Stimulated activated CD4-positive, alpha-beta T cell treated with anti-CD3 and anti-CD28 coated beads, Interleukin-4, amount 100 ng/mL, for 48 hours (primary cell): Measurements from ENCODE around the gene NPHP4.

Source experiments
- DNase-seq, 2 donors: peaks; one replicate each; pipeline ENCODE4 v3.0.0-alpha.2; 2020; ENCODE audit warnings: low read depth in 2 of 2

NPHP4 gene

DNA sequence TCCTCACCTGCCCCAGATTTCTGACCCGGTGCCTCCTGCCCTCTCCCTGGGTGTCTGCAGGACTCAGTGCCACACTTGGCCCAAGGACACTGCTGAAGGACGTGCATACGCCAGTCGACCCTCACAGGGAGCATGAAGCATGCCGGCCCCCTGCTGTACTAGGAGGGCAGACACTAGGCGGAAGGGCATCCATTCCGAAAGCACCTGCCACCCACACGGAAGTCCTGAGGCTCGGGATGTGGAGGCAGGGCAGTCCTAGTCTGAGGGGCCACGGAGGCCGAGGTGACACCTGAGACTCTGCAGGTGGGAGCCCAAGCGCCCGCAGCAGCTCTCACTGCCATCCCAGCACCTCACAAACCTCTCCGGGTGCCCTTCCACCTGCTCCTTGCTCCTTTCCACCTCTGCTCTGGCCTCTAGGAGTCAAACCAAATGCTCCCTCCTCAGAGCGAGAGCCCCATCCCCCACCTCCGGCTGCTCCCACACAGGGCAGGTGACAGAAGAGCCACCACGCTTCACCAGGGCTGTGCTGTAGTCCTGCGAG, 2.4 kb downstream of the NPHP4 start:
- DNase-seq: no peak

- no peak for DNase-seq
Measured at GRCh38 chr1:5989286-5989605, 3.0 kb downstream of the NPHP4 start.

DNA sequence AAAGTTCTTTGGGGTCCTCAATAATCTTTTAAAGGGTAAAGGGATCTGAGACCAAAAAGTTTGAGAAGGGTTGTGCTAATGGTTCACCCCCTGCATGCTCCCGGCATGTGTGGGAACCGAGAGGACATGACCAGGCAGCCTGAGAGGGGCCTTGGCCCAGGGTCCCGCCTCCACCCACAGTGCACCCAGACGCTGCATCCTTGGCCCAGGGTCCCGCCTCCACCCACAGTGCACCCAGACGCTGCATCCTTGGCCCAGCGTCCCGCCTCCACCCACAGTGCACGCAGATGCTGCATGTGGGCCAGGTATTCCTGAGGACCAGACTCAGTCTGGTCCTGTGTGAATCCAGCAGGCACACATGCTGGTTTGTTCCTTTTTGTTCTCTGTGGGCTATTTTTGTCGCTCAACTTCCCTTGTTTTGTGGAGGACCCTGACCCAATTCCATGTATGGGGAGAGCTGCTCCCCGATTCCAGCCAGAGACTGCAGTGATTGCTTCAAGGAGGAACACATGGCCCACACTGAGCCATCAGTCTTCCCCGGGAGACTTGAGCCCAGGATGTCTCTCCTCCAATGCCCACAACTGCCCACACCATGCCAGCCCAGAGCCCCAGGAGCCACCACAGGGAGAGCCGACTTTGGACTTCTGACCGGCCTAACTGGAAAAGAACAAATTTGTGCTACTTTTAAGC, 3.5 kb downstream of the NPHP4 start:
- no peak for DNase-seq

GRCh38 chr1:5986018-5986417, 6.2 kb downstream of the NPHP4 start:
- no peak for DNase-seq

- no peak for DNase-seq
Measured at GRCh38 chr1:5985250-5985649, 7.0 kb downstream of the NPHP4 start.

DNA sequence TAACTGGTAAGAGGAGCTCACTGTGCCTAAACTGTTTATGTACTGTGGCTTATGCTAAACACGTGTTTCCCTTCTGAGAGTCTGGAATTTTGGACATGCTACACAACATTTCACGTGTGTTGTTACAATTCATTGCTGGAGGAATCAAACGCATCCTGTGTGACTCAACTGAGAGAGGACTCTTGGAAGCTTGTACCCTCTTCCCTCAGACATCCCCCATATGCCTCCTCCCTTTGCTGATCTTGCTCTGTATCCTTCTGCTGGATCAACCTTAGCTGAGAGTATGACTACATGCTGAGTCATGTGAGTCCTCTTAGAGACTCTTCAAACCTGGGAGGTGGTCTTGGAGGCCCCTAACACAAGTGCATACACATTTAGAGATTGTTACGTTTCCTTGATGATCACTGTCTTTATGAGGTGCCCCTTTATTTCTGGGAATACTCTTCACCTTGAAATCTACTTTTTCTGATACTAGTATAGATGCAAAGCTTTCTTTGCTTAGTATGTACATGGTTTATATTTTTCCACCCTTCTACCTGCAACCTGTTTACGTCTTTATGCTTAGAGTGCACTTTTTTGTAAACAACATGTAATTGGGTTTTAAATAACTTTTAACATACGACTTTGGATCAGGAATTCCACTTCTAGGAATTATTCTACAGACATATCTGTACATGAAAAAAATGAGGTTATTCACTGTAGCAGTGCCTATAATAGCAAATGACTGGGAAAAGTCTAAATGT, 8.7 kb downstream of the NPHP4 start:
- no peak for DNase-seq

DNA sequence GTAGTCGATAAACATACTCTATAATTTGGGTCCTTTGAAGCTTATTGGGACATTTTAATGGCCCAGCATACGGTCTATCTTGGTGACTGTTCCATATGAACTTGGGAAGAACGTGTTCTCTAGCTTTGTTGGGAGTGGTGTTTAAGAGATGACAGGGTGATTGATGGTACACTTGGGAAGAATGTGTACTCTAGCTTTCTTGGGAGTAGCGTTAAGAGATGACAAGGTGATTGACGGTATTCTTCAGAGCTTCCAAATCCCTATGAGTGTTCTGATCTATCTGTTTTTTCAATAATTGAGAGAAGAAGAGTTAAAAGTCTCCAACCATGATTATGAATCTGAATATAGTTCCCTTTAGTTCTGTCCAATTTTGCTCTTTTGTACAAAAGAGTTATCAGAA, 9.4 kb downstream of the NPHP4 start:
- DNase-seq: no peak

GRCh38 chr1:5982276-5982675, 9.9 kb downstream of the NPHP4 start:
- no peak for DNase-seq

DNA sequence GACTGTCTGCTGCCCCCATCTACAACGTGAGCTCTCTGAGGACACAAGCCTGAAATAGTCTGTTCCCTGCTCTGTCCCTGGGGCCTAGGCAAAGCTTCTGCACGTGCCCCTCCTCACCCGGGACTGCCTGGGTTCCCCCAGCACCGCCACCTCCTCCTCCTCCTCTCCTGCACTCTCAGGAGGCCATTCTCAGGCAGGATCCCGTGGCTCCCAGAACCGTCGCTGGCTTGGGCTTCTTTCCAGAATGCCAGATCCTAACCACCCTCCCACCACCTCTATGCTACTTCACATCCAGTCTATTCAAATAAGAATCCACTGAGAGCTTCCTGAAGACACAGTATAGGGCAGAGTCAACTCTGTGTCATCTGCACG, 11.2 kb downstream of the NPHP4 start:
- no peak for DNase-seq

DNA sequence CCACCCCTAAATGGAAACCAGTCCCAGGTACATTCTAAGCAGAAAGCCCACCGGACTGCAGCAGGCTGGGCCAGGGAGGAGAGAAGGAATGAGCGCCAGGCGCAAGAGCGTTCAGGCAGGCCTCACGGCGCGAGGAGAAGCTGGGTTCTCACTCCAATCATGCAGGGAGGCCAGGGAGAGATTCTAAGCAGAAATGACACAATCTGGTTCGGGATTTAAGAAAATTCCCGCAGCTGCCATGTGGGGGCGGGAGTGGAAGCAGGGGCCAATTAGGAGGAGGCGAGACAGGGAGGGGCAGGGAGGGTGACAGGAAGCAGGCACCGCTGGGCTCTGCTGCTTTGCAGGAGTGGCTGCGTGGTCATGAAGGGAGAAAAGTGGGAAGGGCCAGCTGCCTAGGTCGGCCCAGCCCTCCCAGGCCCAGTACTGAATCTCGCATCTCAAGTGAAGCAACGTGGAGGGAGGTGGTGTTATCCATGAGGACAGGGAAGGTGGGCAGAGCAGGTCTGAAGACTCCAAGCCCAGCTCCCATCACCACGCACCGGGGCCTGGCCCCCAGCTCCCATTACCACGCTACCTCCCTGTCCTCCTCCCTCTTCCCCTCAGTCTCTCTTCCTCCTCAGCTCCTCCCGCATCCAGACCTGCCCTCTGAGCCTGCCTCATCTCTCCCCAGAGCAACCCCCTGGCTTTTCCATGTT, 11.8 kb downstream of the NPHP4 start:
- DNase-seq: no peak

- DNase-seq: no peak
Measured at GRCh38 chr1:5979536-5980313, 12.5 kb downstream of the NPHP4 start.

DNA sequence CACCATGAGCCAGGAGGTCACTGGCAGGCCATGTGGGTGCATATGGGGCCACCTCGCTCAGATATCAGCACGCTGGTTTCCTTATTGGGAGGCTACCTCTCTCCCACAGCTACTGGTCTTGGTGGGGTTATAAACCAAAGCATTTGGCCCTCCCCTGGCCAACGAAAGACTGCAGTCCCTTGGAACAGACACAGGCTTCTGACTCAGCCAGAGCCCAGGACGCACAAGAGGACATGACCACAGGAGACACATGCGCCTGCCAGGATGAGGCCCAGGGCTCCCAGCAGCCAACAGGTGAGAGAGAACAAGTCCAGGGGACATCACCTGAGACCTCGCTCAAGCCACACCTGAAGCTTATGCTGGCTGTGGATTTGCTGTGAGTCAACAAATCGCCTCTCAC, 13.8 kb downstream of the NPHP4 start:
- no peak for DNase-seq

- no peak for DNase-seq
Measured at GRCh38 chr1:5977494-5978444, 14.5 kb downstream of the NPHP4 start.

GRCh38 chr1:5976726-5977493, 15.3 kb downstream of the NPHP4 start:
- no peak for DNase-seq

GRCh38 chr1:5976231-5976630, 16.0 kb downstream of the NPHP4 start:
- DNase-seq: no peak

DNA sequence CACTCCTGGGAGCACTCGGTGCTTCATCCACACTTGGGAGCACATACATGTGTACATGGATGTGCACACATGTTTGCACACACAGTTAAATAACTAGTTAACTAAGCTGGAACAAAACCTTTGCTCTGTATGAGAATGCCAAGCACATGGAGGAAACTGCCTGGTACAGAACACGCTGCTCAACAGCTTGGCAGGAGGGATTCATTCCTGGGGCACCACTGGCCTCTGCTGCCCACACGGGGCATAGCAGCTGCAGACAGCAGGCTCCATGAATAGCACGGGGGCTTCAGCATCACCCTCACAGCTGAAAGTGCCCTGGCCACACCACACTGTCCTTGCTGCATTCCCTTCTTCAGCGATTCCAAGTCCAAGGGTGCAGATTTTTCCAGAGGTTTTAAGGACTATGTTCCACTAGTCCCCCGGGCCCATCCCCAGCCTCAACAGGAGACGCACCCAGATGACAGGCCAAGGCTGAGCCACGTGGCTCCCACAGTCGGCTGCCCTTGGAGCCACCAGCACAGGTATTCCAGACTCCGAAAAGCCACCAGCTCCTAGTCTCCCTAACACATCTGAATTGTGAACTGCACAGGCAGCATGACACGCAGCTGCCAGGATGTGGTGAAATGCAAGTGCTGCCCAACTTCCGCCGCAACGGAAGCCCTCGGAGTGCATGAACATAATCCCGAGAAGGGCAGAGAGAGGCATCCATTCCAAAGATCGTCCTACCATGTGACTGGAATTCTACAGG, 16.9 kb downstream of the NPHP4 start:
- DNase-seq: peak; percentile 19 to 23

- no peak for DNase-seq
Measured at GRCh38 chr1:5974631-5975030, 17.6 kb downstream of the NPHP4 start.

- DNase-seq: no peak
Measured at GRCh38 chr1:5973771-5974170, 18.5 kb downstream of the NPHP4 start.

GRCh38 chr1:5972198-5972520, 20.1 kb downstream of the NPHP4 start:
- DNase-seq: no peak
